Adrenal gland (tissue), 12 donors: ENCODE data around the gene CBLN3. TPM values are rescaled to one million over a fixed set of nuclear protein-coding genes. Genes with fewer than 3 reads are reported as not detected.
A peak's percentile ranks its signal among the peaks of the same experiment; 100 is the strongest.

ENCODE experiments used
- DNase-seq, 7 donors: peaks; one replicate each; pipeline ENCODE4 v3.0.0-alpha.2; 2019 to 2020
- H3K27ac ChIP-seq, 5 donors: fragments of 200-600 bp; sonication (generic) in 4 of 5; 1 replicate in 3 of 5; 2 replicates in 2 of 5; pipeline versions ENCODE4 v1.5.1 to v1.8.0; 2016 to 2020; ENCODE audit warnings: mild to moderate bottlenecking in 1 of 5
- H3K27me3 ChIP-seq: fragments of 200-600 bp; 2 replicates; pipeline ENCODE4 v1.8.0; 2021
- H3K36me3 ChIP-seq, 2 donors: fragments of 200-600 bp; replicated peaks in 1 of 2; 1 replicate in 1 of 2; 2 replicates in 1 of 2; pipeline versions ENCODE4 v1.5.1 to v1.8.0; 2018 to 2022
- H3K4me1 ChIP-seq, 2 donors: fragments of 200-600 bp; replicated peaks in 1 of 2; 1 replicate in 1 of 2; 2 replicates in 1 of 2; pipeline versions ENCODE4 v1.5.1 to v1.8.0; 2018 to 2021
- H3K4me3 ChIP-seq, 4 donors: fragments of 200-600 bp; sonication (generic) in 3 of 4; one replicate each; pipeline ENCODE4 v1.5.1; 2016 to 2018
- H3K9me3 ChIP-seq, 3 donors: fragments of 200-600 bp; sonication (generic) in 1 of 3; replicated peaks in 1 of 3; 1 replicate in 2 of 3; 2 replicates in 1 of 3; pipeline versions ENCODE4 v1.5.1 to v1.8.0; 2016 to 2021
- CTCF ChIP-seq, 6 experiments: fragments of 450-650 bp in 4 of 6; fragments of 200-600 bp in 2 of 6; sonication (generic) in 1 of 6; IDR thresholded peaks; 1 replicate in 5 of 6; 2 replicates in 1 of 6; pipeline versions ENCODE4 v1.5.1 to v1.8.0; 2016 to 2021; ENCODE audit warnings: antibody characterized with exemption in 6 of 6, mild to moderate bottlenecking in 2 of 6, moderate library complexity in 1 of 6
- POLR2A ChIP-seq, 2 donors: fragments of 450-650 bp; IDR thresholded peaks; one replicate each; pipeline ENCODE4 v1.6.1; 2017; ENCODE audit warnings: antibody characterized with exemption in 2 of 2, mild to moderate bottlenecking in 2 of 2, moderate library complexity in 1 of 2
- WGBS, 4 donors: extraction: QIAGEN DNeasy Blood & Tissue Kit in 2 of 4; methylation state at CpG; one replicate each; pipeline versions ENCODE4 v1.1.5 to v1.1.7; 2013 to 2017; 5-methylcytosine and 5-hydroxymethylcytosine counted together
- intact Hi-C, 2 donors: fragments of 100-400 bp; cut with DNase I; formaldehyde crosslinking; loops; one replicate each; pipeline versions ENCODE4 v1.14.1 to v1.15.0; 2022 to 2023
- polyA plus RNA-seq, 3 donors: library from polyadenylated mRNA; stranded (reverse); fragments of 200-250 nt in 2 of 3; fragments of 350-450 nt in 1 of 3; fragmentation: Illumina TruSeq in 1 of 3; extraction: RNeasy Lipid Tissue Mini Kit (QIAGEN cat#74804) in 1 of 3; gene quantifications; one replicate each; pipeline ENCODE4 v1.2.3, GENCODE V29; 2013 to 2014
- total RNA-seq, 9 donors: library from RNA; depleted of rRNA in 4 of 9; stranded (reverse); fragments of >200 nt in 4 of 9; fragments of 120-200 nt in 1 of 9; fragmentation: NEBNext Ultra II Directional in 1 of 9; extraction: Animal tissue kit (Norgen Biotek cat#: 25700) in 1 of 9; gene quantifications; one replicate each; pipeline versions ENCODE4 v1.1.0 to v1.2.4, GENCODE V29; 2013 to 2023
- donor health status: healthy with polysubstance abuse.
- donor health status: Bipolar disorder and iron deficiency.
- donor health status: DM: yes; HTN: yes; CAD: no.
- donor health status: DM: no; HTN: no; CAD: no.
- donor health status: DM: no; HTN: no; CAD: no.
- donor health status: DM: yes; HTN: yes; CAD: no.

Gene CBLN3
- total and polyA plus RNA-seq, 12 donors, result 3.9 to 43.6 (median 11.9) TPM

- H3K4me1 ChIP-seq, result no peaks in the 10 kb centered on the region
- DNase-seq, result no peak
- WGBS, 4 donors, result 50 to 58% (median 58%) methylated on average over 6 to 8 of the region's 8 CpGs
- peak overlapping the region in 2 of 5 donors; percentile 22 to 29 for H3K27ac ChIP-seq
- no peaks in the 10 kb centered on the region for H3K36me3 ChIP-seq
- intact Hi-C loops, result no loop called here
- H3K27me3 ChIP-seq, result no peaks in the 10 kb centered on the region
- H3K9me3 ChIP-seq, result no peaks in the 10 kb centered on the region
- no peak overlapping the region for H3K4me3 ChIP-seq
- no peak for TF ChIP-seq POLR2A (IDR thresholded peaks at IDR 0.05)
- TF ChIP-seq CTCF (IDR thresholded peaks at IDR 0.05), result no peak
Observed at GRCh38 chr14:24381363-24382063, 48.0 kb downstream of the CBLN3 start.

- H3K9me3 ChIP-seq, result no peaks in the 10 kb centered on the region
- no peak overlapping the region for H3K4me3 ChIP-seq
- intact Hi-C loops, result no loop called here
Observed at GRCh38 chr14:24379907-24380730, 49.3 kb downstream of the CBLN3 start.

GRCh38 chr14:24378981-24379906 is 50.2 kb downstream of the CBLN3 start:
- H3K4me1 ChIP-seq, result no peaks in the 10 kb centered on the region
- intact Hi-C loops, result no loop called here
- H3K36me3 ChIP-seq, result no peaks in the 10 kb centered on the region
- no peaks in the 10 kb centered on the region for H3K9me3 ChIP-seq
- DNase-seq, result peak in 1 of 7 donors; percentile 28
- H3K27me3 ChIP-seq, result no peaks in the 10 kb centered on the region
- no peak overlapping the region for H3K27ac ChIP-seq
- TF ChIP-seq POLR2A (IDR thresholded peaks at IDR 0.05) (no peak), CTCF (IDR thresholded peaks at IDR 0.05) (no peak)
- no peak overlapping the region for H3K4me3 ChIP-seq
- WGBS, 4 donors, result 84 to 90% (median 87%) methylated on average over 6 to 7 of the region's 7 CpGs

More at GRCh38 chr14:24379907-24380730, 49.3 kb downstream of the CBLN3 start:
- 83 to 88% (median 87%) methylated on average over 15 of the region's 15 CpGs for WGBS, 4 donors
- H3K36me3 ChIP-seq, result no peaks in the 10 kb centered on the region
- H3K27me3 ChIP-seq, result no peaks in the 10 kb centered on the region
- TF ChIP-seq CTCF (IDR thresholded peaks at IDR 0.05), result no peak
- no peak for TF ChIP-seq POLR2A (IDR thresholded peaks at IDR 0.05)
- no peaks in the 10 kb centered on the region for H3K4me1 ChIP-seq
- no peak overlapping the region for H3K27ac ChIP-seq
- peak in 1 of 7 donors; percentile 40 for DNase-seq

GRCh38 chr14:24378327-24378726 is 51.1 kb downstream of the CBLN3 start:
- no peak overlapping the region for H3K27ac ChIP-seq

More at GRCh38 chr14:24378327-24378726, 51.1 kb downstream of the CBLN3 start:
- 68 to 100% (median 83%) methylated on average over 3 of the region's 3 CpGs for WGBS, 4 donors
- Histone ChIP-seq H3K4me1 (no peaks in the 10 kb centered on the region), H3K36me3 (no peaks in the 10 kb centered on the region), H3K27me3 (no peaks in the 10 kb centered on the region), H3K9me3 (no peaks in the 10 kb centered on the region), H3K4me3 (no peak overlapping the region)
- TF ChIP-seq CTCF (IDR thresholded peaks at IDR 0.05) (no peak), POLR2A (IDR thresholded peaks at IDR 0.05) (no peak)
- DNase-seq, result no peak
- intact Hi-C loops, result no loop called here
